ENCODE results near the gene VGLL3.

Gene VGLL3

DNA sequence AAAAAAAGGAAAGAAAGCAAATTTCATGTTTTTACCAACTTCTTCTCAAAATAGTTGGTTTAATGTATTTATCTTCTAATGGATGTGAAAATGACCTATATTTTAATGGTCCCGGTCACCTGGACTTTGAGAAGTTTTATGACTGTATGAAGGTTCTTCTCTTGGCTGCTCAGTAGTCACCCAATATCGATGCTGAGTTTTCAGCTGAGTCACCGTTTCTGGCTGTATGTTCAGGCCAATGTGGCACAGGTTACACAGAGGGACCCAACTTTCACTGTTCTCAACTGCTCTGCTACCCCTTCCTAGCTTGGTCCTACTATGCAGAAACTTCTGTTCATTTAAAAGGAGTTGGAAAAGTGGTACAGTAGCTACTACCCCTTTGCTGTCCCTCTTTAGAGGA is 25.8 kb downstream of the VGLL3 start:
- TF ChIP-seq, protein P1, sequence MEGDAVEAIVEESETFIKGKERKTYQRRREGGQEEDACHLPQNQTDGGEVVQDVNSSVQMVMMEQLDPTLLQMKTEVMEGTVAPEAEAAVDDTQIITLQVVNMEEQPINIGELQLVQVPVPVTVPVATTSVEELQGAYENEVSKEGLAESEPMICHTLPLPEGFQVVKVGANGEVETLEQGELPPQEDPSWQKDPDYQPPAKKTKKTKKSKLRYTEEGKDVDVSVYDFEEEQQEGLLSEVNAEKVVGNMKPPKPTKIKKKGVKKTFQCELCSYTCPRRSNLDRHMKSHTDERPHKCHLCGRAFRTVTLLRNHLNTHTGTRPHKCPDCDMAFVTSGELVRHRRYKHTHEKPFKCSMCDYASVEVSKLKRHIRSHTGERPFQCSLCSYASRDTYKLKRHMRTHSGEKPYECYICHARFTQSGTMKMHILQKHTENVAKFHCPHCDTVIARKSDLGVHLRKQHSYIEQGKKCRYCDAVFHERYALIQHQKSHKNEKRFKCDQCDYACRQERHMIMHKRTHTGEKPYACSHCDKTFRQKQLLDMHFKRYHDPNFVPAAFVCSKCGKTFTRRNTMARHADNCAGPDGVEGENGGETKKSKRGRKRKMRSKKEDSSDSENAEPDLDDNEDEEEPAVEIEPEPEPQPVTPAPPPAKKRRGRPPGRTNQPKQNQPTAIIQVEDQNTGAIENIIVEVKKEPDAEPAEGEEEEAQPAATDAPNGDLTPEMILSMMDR (IDR thresholded peaks at IDR 0.05; ENCODE audit: low read depth, low read length): no peak
- H3K4me3 ChIP-seq (ENCODE audit: low read depth, low read length): no peak overlapping the region

DNA sequence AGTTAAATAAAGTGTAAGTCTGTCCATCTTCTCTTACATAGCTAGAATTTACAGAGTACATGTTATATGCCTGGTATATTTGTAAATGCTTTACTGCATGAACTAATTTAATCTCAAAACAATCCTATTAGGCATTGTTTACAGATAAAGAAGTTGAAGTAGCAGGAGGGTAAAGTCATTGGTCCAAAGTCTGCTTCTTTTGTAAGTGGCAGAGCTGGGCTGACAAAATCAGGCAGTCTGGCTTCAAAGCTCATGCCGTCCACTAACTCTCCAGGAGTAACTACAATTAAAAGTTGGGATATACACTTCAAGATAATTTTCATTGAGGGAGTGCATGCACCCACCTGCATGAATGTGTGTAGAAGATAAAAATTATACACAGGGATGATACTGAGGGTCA is 27.3 kb downstream of the VGLL3 start:
- H3K4me3 ChIP-seq (ENCODE audit: low read depth, low read length): no peak overlapping the region
- TF ChIP-seq, protein P1 (IDR thresholded peaks at IDR 0.05; ENCODE audit: low read depth, low read length): no peak

- H3K4me3 ChIP-seq (ENCODE audit: low read depth, low read length): no peak overlapping the region
- TF ChIP-seq, protein P1 (IDR thresholded peaks at IDR 0.05; ENCODE audit: low read depth, low read length): no peak
Observed at GRCh38 chr3:86961297-86961696, 29.7 kb downstream of the VGLL3 start.

DNA sequence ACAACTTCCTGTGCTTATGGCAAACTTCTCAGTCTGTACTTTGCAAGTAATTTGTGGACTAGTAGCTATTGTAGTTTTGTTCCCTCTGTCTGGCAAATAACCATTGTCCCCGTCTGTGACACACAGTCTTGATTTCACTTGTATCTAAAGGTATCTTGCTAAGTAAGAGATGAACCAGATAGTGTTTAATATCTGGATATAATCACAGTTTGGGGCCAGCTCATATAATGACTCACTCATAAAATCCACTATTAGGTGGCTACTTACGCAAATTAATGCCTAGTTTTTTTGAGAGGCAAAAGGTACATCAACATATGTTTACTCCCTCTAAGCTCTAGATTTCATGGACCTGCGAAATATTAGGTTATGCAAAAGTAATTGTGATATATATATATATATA is 30.4 kb downstream of the VGLL3 start:
- no peak overlapping the region for H3K4me3 ChIP-seq (ENCODE audit: low read depth, low read length)
- TF ChIP-seq, protein P1 (IDR thresholded peaks at IDR 0.05; ENCODE audit: low read depth, low read length): no peak

DNA sequence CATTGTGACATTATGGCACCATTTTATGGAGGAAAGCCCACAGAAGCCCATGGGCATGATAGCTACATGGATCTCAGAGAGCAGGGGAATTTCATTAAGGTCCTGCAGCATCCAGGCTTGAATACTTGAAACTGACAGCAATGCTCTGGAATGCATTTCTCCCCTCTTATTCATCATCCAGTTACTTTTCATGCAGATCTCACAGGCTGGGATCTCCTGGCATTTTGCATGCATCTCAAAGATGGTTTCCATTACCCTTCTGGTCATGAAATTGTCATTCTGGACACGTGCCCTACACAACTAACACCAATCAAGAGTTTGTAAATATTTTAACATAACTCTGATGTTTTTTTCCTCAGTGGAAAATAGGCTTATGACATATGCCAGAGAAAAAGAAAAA is 32.4 kb downstream of the VGLL3 start:
- TF ChIP-seq, protein P1 (IDR thresholded peaks at IDR 0.05; ENCODE audit: low read depth, low read length): no peak
- no peak overlapping the region for H3K4me3 ChIP-seq (ENCODE audit: low read depth, low read length)

- TF ChIP-seq, protein P1 (IDR thresholded peaks at IDR 0.05; ENCODE audit: low read depth, low read length): no peak
- no peak overlapping the region for H3K4me3 ChIP-seq (ENCODE audit: low read depth, low read length)
Observed at GRCh38 chr3:86954747-86955146, 36.2 kb downstream of the VGLL3 start.

DNA sequence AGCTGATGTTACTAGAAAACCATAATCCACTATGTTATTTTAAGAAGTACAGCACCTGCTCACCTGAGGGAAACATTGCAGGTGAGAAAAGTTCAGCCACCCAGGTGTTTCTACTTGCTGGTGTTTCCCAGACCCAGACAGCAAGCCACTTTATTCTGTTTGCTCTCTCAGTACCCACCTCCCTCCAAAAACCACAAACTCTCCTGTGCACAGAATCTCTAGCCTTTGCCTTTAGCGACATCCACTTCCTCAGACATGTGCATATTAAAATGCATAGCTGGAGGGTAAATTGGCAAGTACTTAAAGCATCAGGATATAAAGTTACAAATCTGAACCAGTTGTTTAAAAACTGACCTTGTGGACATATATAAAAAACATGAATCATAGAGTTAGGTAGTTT is 36.7 kb downstream of the VGLL3 start:
- H3K4me3 ChIP-seq (ENCODE audit: low read depth, low read length): no peak overlapping the region
- TF ChIP-seq, protein P1 (IDR thresholded peaks at IDR 0.05; ENCODE audit: low read depth, low read length): no peak
